KMS-11 (cell line): ENCODE results near the gene MRPS35.

ENCODE experiments used
- H2AFZ ChIP-seq: fragments of 200-600 bp; sonication (generic); 2 replicates; pipeline ENCODE4 v1.6.1; 2016; ENCODE audit warnings: antibody characterized with exemption, mixed run types, low read depth
- H3K27ac ChIP-seq: fragments of 200-600 bp; sonication (generic); 2 replicates; pipeline ENCODE4 v1.6.1; 2016; ENCODE audit warnings: mild to moderate bottlenecking, mixed run types
- H3K27me3 ChIP-seq: fragments of 200-600 bp; sonication (generic); 2 replicates; pipeline ENCODE4 v1.6.1; 2017; ENCODE audit warnings: mild to moderate bottlenecking, low read depth, mixed run types, moderate library complexity; ENCODE audit not compliant: insufficient read depth
- H3K36me3 ChIP-seq: fragments of 200-600 bp; sonication (generic); 2 replicates; pipeline ENCODE4 v1.6.1; 2017; ENCODE audit warnings: mild to moderate bottlenecking, mixed run types; ENCODE audit not compliant: insufficient read depth
- H3K4me1 ChIP-seq: fragments of 200-600 bp; sonication (generic); 2 replicates; pipeline ENCODE4 v1.6.1; 2016; ENCODE audit warnings: mild to moderate bottlenecking, low read depth, mixed run types; ENCODE audit not compliant: poor library complexity, severe bottlenecking
- H3K4me2 ChIP-seq: fragments of 200-600 bp; sonication (generic); 2 replicates; pipeline ENCODE4 v1.7.0; 2016; ENCODE audit warnings: mild to moderate bottlenecking, mixed run types
- H3K4me3 ChIP-seq: fragments of 200-600 bp; sonication (generic); IDR thresholded peaks from 2 replicates; pipeline ENCODE4 v1.6.1; 2017; ENCODE audit warnings: low read depth, low read length, mixed read lengths; ENCODE audit not compliant: insufficient read depth
- H3K79me2 ChIP-seq: fragments of 200-600 bp; sonication (generic); 2 replicates; pipeline ENCODE4 v1.6.1; 2016; ENCODE audit warnings: low read depth, mixed run types; ENCODE audit not compliant: insufficient read depth
- H3K9ac ChIP-seq: fragments of 200-600 bp; sonication (generic); 2 replicates; pipeline ENCODE4 v1.6.1; 2016; ENCODE audit warnings: mild to moderate bottlenecking, mixed run types
- H4K20me1 ChIP-seq: fragments of 200-600 bp; sonication (generic); 2 replicates; pipeline ENCODE4 v1.6.1; 2016; ENCODE audit warnings: mild to moderate bottlenecking, mixed run types; ENCODE audit not compliant: insufficient read depth
- TF ChIP-seq, protein P1 (sequence below): fragments of 200-600 bp; sonication (generic); conservative IDR thresholded peaks from 2 replicates; pipeline ENCODE4 v1.6.1; 2017; ENCODE audit warnings: low read depth, mild to moderate bottlenecking, antibody characterized with exemption, low read length, moderate library complexity, mixed read lengths

Gene MRPS35

DNA sequence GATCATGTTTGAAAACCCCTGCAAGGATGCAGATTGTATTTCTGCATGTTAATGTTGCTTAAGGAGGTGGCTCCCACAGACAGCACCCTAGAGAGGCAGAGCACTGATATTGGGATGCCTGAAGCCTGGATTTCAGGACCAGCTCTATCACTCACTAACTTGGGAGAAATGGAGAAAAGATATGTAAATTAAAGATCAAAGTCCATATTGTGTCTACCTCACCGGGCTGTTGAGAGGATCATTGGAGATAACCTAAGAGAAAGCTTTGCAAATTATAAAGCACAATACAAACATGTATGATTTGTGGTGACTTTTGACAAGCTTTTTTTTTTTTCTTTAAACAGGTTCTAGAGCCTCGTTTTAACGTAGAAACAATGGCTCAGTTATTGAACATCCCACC, 22.0 kb upstream of the MRPS35 start:
- H3K4me3 ChIP-seq, result no peak overlapping the region
- H3K4me1 ChIP-seq, result no peaks in the 10 kb centered on the region
- no peaks in the 10 kb centered on the region for H3K27me3 ChIP-seq
- H3K79me2 ChIP-seq, result no peaks in the 10 kb centered on the region
- no peak overlapping the region for H3K9ac ChIP-seq
- no peak overlapping the region for H2AFZ ChIP-seq
- TF ChIP-seq, protein P1, sequence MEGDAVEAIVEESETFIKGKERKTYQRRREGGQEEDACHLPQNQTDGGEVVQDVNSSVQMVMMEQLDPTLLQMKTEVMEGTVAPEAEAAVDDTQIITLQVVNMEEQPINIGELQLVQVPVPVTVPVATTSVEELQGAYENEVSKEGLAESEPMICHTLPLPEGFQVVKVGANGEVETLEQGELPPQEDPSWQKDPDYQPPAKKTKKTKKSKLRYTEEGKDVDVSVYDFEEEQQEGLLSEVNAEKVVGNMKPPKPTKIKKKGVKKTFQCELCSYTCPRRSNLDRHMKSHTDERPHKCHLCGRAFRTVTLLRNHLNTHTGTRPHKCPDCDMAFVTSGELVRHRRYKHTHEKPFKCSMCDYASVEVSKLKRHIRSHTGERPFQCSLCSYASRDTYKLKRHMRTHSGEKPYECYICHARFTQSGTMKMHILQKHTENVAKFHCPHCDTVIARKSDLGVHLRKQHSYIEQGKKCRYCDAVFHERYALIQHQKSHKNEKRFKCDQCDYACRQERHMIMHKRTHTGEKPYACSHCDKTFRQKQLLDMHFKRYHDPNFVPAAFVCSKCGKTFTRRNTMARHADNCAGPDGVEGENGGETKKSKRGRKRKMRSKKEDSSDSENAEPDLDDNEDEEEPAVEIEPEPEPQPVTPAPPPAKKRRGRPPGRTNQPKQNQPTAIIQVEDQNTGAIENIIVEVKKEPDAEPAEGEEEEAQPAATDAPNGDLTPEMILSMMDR, result no peak
- no peak overlapping the region for H3K4me2 ChIP-seq
- no peak overlapping the region for H3K27ac ChIP-seq
- H4K20me1 ChIP-seq, result no peaks in the 10 kb centered on the region
- H3K36me3 ChIP-seq, result no peaks in the 10 kb centered on the region

DNA sequence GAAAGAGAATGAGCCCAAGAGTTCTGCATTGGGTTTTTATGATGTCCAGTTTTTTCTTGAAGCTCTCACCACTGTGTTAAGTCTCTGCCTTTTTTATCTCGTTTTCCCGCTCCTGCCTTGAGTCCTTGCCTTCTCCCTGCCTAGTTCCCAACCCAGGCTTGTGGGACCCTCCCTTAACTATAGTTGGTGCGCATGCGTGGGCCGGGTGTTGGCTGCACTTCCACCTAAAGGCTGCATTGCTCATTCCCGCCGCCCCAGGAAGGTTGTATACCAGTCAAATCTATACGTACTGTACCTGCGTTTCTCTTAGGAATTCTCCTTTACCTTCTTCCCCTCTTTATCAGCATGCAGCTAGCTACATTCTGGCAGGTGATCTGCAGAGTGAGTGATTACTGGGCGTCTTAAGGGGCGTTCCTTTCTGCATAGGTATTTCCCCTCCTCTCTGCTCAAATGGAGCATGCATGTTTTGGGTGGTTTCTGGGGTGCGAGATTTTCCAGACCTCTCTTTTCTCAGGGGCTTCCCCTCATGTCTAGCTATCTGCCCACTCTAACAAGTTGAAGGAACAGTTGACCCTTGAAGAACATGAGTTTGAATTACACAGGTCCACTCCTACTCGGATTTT, 21.0 kb upstream of the MRPS35 start:
- H3K9ac ChIP-seq, result no peak overlapping the region
- TF ChIP-seq, protein P1, result no peak
- H3K4me1 ChIP-seq, result no peaks in the 10 kb centered on the region
- no peak overlapping the region for H2AFZ ChIP-seq
- no peaks in the 10 kb centered on the region for H3K36me3 ChIP-seq
- H3K27me3 ChIP-seq, result no peaks in the 10 kb centered on the region
- H3K79me2 ChIP-seq, result no peaks in the 10 kb centered on the region
- H4K20me1 ChIP-seq, result no peaks in the 10 kb centered on the region
- no peak overlapping the region for H3K4me2 ChIP-seq
- no peak overlapping the region for H3K4me3 ChIP-seq
- H3K27ac ChIP-seq, result no peak overlapping the region

DNA sequence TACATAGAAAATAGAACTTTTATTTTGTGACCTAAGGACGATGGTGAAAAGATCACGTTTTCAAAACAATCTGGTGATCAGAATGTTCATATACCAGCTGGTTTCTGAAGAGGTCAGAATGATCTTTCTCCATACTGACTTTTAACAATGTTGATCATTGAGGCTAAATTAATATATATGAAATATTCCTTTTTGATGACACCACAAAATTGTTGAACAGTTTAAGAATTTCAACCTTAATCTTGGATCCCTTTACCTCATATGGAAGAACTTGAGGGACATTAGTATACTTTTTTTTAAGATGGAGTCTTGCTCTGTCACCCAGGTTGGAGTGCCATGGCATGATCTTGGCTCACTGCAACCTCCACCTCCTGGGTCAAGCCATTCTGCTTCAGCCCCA, 17.2 kb upstream of the MRPS35 start:
- Histone ChIP-seq H3K27me3 (no peaks in the 10 kb centered on the region), H3K4me1 (no peaks in the 10 kb centered on the region), H3K4me3 (no peak overlapping the region), H3K9ac (no peak overlapping the region), H3K27ac (no peak overlapping the region), H4K20me1 (no peaks in the 10 kb centered on the region), H2AFZ (no peak overlapping the region), H3K79me2 (no peaks in the 10 kb centered on the region), H3K36me3 (no peaks in the 10 kb centered on the region), H3K4me2 (no peak overlapping the region)
- TF ChIP-seq, protein P1, result no peak

DNA sequence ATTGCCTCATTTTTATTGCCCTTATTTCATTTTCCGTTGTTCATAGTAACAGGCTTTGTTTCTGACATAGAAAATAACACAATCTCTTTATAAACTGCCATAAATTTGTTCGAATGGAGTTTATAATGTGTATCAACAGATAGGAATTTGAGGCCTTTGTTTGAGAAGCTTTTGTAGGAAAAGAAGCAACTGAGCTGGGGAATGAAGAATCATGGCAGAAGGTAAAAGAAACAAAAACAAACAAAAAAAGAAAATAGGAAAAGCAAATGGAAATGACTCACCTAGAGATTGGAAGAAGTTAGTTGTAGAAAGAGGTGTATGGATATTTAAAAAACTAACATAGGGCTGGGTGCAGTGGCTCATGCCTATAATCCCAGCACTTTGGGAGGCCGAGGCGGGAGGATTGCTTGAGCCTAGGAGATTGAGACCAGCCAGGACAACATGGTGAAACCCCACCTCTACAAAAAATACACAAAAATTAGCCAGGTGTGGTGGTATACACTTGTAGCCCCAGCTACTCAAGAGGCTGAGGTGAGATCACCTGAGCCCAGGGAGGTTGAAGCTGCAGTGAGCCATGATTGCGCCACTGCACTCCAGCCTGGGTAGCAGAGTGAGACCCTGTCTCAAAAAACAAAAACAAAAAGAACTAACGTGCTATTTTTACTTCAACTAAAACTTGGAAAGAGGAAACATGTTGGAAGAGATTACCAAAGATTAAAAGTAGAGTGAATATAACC, 14.9 kb upstream of the MRPS35 start:
- Histone ChIP-seq H3K4me3 (no peak overlapping the region), H3K9ac (no peak overlapping the region), H3K79me2 (no peaks in the 10 kb centered on the region), H3K27me3 (no peaks in the 10 kb centered on the region), H3K4me2 (no peak overlapping the region), H2AFZ (no peak overlapping the region), H3K27ac (no peak overlapping the region), H3K4me1 (no peaks in the 10 kb centered on the region), H4K20me1 (no peaks in the 10 kb centered on the region), H3K36me3 (no peaks in the 10 kb centered on the region)
- TF ChIP-seq, protein P1, result no peak
